ENCODE data around the gene PEX11B.
"Not testable (repeated sequence)": the region's sequence is repeated elsewhere in the genome, so short reads cannot be mapped to it uniquely, and the experiment has no call there.

Gene PEX11B

DNA sequence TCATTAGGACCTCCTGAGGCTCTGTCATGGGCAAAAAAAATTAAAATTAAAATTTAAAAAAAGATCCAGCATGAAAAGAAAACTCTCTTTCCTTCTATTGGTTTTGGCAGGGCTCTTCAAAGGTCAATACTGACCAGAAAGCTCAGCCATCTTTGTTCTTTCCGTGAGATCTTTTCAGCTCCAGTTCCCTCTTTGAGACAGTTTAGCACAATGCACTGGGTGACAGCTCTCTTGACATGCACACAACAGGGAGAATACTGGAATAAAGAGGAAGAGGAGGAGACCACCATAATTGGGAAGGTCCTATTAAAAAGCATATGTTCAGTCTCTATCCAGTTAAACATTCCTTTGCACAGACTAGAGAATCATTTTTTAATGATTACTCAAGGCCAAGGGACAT, 33.0 kb upstream of the PEX11B start:
- no peak for DNase-seq

DNA sequence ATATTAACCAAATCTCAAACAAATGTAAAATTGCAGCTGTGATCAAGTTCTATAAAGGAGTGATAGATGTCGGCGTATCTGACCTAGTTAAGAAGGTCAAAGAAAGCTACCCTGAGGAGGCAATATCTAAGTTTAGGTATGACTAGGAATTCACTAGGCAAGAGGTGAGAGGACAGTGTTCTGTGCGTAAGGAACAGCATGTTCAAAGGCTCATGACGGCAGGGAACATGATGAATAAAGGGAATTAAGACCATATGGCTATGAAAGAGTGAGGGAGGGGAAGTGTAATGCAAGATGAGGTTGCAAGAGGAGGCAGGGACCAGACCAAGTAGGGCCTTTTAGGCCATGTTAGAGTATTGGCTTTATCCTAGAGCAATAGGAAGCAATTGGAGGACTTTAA, 30.7 kb upstream of the PEX11B start:
- DNase-seq = no peak

DNA sequence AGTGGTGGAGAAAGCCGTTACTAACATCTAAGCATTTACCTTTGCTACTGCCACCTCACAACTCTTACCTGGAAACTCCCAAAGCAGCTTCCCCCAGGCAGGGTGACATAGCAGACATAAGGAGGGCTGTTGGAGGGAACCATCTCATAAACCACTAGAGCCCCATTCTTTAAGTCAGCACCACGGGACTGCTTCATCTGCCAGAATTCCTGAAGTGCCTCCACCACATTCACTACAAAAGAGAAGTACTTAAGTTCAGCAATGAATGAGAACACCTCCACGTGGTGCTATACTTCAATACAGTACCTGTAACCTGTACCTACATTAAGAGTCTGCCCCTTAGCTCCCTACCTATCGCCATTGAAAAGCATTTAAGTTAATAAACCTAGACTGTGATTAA, 29.0 kb upstream of the PEX11B start:
- no peak for DNase-seq

DNA sequence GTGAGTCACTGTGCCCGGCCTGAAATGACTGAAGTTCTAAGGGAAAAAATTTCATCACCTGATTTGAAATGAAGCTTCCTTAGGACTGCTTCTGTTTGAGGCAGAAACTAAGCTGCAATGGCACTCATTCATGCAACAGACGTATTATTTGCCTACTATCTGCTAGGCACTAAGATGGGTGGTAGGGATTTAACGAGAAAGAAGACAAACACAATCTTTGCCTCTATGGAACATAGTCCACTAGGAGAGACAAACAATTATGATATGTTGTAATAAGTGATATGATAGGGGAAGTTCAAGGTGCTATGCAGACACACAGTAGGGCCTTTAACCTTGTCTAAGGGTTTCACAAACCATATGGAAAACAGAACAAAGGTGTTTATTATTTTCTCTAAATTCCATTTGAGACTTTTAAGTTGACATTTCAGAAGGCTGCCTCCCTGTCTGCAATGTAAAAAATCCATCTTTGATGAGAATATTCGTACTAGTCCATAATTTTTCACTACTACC, 28.0 kb upstream of the PEX11B start:
- DNase-seq = no peak

DNA sequence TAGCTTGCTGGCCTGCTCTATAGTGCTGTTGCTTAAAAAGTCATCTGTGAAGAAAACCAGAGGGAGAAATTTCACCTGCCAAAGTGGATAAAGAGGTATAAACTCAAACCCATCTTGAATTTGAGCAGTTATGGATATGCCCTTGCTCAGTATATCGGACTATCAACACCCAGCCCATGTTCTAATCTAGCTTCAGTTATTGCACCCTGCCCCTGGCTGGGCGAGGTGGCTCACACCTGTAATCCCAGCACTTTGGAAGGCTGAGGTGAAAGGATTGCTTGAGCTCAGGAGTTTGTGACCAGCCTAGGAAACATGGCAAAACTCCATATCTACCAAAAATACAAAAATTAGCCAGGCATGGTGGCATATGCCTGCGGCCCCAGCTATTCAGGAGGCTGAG, 26.0 kb upstream of the PEX11B start:
- DNase-seq = no peak

DNA sequence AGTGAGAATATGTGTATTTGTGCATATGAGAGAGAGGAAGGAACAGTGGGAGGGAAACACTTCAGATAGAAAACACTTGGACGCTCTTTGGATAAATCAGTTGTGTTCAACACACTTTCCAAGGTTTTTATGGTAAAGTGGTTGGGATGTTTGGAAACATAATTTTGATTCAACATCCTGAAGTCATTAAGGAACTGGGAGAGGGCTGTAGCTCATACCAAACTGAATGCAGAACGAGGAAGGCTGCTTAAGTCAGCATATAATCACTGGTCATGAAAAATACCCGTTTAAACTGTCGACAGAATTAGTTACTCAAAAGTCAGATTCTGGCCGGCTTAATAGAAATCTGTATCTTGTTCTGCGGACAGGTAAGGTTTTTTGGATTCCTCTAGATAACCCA, 24.4 kb upstream of the PEX11B start:
- no peak for DNase-seq

DNA sequence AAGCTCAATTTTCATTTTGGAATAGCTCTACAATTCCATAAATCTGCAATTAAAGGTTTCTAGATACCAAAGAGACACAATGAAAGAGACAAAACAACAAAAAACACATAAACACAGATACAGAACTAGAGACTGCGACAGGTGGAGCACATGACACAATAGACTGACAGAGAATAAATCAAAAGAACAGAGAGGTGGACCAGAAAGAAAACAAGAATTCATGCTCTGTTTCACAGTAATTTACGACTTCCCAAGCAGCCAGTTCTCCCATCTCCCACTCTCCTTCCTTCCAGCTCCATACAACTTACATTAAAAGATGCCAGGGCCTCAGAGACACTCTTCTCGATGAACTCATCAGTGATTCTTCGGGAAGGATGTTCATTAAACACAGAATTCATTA, 23.9 kb upstream of the PEX11B start:
- DNase-seq = no peak

DNA sequence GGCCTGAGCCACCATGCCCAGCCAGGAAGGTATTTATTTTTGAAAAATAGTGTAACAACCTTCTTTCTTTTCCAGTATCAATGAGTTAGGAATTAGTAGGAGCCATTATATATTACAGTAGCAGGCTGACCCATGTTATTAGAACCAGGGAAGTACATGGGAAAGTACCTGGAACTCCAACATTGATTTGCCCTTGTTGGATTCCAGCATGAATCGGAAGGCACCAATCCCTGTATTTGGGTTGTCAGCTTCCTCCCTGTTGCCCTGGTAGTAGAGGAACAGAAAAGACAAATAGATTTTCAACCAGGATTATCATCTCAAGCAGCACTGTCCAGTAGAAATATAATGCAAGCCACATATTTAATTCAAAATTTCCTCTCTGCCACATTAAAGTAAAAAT, 18.9 kb upstream of the PEX11B start:
- DNase-seq = no peak

DNA sequence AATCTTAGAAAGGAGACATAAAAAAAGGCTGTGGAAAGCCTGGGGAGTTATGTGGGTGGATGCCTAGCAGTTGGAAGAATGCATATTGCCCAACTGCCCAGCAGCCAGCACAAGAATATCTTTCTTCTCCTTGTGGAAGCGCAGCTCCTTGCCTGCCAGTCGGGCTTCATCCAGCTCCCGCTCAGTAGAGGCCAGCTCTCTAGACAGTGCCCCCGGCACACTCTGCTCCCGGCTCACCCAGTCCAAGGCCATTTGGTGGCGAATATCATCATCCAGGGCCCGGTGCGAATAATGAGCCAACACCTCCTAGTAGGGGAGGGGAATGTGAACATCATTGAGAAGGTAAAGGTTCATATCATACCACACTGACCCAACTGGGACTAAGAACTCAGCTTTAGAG, 17.7 kb upstream of the PEX11B start:
- no peak for DNase-seq

DNA sequence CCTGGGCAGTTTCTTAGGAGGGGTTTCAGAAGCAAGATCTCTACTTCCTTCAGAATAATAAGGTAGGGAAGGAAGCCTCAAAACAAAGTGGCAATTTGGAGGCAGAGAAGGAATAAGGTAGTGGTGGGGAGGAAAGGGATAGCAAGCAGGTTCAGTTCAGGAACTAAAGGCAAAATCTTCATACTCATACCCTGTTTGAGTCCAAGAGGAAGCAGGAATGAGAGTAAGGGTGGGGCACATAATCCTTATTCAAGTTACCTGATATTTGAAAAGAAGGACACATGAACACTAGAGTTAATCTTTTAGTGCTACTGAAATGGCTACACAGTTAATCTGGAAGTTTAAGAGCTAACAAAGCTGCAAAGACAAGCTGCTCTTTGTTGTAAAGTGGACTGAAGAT, 17.2 kb upstream of the PEX11B start:
- DNase-seq = no peak

DNA sequence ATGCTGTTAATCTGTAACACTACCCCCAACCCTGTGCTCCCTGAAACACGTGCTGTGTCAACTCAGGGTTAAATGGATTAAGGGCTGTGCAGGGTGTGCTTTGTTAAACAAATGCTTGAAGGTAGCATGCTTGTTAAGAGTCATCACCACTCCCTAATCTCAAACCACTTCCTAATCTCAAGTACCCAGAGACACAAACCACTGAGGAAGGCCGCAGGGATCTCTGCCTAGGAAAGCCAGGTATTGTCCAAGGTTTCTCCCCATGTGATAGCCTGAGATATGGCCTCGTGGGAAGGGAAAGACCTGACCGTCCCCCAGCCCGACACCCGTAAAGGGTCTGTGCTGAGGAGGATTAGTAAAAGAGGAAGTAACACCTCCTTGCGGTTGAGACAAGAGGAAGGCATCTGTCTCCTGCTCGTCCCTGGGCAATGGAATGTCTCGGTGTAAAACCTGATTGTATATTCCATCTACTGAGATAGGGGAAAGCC, 14.0 kb upstream of the PEX11B start:
- not testable (repeated sequence) for DNase-seq

DNA sequence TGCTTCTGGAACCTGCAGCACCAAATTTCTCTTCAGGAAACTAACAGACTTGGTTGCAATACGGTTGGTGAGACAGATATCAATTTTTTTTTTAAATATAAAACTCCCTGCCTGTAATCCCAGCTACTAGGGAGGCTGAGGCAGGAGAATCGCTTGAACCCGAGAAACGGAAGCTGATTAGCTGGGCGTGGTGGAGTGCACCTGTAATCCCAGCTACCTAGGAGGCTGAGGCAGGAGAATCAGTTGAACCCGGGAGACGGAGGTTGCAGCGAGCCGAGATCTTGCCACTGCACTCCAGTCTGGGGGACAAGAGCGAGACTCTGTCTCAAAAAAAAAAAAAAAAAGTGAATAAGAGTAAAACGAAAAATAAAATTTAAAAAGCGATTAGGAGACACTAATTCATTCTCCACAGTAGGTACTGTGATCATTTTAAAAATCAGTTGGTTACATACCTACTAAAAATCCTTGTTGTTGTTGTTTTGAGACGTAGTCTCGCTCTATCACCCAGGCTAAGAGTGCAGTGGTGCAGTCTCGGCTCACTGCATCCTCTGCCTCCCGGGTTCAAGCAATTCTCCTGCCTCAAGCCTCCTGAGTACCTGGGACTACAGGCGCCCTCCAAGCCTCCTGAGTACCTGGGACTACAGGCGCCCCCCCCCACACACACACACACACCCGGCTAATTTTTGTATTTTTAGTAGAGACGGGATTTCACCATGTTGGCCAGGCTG, 9.6 kb upstream of the PEX11B start:
- DNase-seq = no peak

DNA sequence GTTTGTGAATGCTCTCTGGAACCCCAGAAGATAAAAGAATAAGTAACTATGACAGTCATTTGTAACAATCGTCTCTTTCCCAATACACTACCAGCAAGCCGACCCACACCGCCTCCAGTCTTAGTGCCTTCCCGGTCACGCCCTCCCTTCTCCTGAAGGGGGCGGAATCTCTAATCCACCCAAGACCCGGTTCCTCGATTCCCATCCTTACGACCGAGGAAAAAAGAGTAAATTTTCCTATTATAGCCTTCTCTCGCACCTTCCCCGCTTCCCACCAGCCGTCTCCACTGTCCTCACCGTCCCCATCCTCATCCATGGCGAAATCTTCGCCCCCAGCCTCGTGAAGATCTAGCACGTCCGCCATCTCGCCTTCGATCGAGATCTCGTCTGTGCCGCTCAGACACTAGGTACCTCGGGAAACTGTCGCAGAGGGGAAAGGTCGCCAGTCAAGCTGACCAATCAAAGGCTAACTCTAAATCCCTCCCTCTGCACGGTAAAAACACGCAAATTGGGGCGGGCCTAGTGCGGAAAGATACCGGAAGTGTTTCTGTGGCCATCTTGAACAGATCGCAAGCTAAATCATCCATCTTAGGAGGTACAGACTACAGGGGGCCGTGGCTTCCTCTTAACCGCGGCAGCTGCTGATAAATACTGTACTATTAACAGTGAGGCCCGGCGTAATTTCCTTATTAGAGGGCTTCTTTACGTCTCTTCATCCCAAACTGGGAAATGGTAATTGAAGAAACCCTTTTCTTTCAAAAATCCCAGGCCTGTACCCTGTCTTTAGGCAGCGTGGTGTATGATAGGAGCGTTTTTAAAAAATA, 8.8 kb upstream of the PEX11B start, which contains the start of gene RBM8A:
Gene RBM8A (minus strand): TSS at position 422 of the 824 bp plus-strand sequence. CDS start 58 bp downstream, at position 364.
- peak; percentile 90 for DNase-seq

DNA sequence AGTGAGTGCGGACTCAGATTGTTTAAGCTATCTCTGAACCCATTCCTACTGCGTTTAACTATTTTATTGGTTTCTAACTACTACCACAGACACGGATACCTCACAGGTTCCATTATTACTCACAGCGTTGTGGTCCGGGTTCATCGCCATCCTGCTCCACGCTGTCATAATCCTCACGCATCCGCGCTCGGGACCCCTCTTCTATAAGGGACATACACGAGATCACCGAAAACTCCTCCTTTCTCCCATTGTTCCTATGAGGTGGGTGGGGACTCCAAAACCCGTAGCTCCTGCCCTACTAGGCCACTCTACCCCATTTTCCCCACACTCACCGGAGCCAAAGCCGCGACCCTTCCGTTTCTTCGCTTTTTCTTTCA, 8.2 kb upstream of the PEX11B start:
- DNase-seq = peak; percentile 20

DNA sequence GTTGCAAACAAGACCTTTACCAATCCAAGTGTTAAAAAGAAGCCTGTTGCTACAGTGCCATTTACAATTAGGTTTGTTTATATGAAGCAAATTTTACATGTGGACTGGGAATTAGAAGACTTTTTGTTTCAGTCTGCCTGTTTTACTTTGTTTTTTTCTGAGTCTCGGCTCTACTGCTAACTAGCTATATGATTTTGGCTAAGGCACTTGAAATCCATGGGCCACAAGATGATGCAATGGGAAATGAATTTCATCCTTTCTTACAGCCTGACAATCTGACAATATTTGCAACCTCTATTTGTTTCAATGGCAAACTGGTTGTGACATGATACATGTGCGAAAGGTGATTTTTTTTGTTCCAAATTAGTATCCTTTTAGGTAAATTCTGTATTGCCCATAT, 3.7 kb upstream of the PEX11B start:
- no peak for DNase-seq

DNA sequence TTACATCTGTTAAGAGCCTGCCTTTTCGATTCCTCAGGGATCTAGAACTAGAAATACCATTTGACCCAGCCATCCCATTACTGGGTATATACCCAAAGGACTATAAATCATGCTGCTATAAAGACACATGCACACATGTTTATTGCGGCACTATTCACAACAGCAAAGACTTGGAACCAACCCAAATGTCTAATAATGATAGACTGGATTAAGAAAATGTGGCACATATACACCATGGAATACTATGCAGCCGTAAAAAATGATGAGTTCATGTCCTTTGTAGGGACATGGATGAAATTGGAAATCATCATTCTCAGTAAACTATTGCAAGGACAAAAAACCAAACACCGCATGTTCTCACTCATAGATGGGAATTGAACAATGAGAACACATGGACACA, 1.8 kb upstream of the PEX11B start:
- not testable (repeated sequence) for DNase-seq

DNA sequence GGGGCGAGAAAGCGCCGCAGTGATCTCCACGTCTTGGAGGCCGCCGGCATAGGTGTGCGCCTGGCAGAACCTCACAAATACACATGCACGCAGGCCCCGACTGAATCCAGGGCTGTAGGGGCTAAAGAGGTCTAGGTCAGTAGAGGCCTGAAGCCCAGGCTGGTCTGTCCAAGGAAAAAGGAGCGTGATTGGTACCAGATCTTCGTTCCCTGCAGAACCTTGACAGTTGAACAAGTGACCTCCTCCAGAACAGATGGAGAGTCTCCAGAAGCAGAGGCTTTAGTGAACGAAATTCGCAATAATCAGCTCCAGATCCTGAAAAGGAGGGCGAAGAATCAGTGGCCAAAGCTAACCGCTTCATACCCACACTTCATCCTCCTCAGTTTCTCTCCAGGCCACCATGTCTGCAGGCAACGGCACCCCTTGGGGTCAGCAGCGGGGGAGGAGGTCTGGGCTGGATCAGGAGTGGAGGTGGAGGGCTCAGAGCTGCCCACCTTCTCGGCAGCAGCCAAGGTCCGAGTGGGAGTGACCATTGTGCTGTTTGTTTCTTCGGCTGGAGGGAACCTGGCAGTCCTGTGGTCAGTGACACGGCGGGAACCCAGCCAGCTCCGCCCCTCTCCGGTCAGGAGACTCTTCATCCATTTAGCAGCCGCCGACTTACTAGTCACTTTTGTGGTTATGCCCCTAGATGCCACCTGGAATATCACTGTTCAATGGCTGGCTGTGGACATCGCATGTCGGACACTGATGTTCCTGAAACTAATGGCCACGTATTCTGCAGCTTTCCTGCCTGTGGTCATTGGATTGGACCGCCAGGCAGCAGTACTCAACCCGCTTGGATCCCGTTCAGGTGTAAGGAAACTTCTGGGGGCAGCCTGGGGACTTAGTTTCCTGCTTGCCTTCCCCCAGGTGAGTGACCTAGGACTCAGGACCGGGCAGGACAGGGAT, 749 bp upstream of the PEX11B start:
- no peak for DNase-seq

DNA sequence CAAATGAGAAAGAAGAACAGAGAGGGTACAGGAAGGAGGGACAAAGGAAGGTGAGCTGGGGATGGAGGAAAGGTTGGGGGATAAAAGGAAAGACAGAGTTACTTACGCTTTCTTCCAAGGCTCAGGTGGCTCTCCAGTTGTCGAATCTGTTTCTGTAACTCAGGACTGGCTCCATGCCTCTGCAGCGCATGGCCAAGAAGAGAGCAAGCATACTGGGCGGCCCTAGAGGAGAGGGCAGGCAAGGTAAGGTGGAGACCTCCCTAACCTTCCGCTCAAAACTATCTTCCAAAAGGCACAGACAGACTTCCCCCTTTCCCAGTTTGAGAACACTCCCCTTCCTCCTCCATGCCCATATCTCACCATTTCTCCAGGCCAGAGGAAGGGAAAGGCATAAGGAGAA, 922 bp downstream of the PEX11B start:
- DNase-seq = no peak

DNA sequence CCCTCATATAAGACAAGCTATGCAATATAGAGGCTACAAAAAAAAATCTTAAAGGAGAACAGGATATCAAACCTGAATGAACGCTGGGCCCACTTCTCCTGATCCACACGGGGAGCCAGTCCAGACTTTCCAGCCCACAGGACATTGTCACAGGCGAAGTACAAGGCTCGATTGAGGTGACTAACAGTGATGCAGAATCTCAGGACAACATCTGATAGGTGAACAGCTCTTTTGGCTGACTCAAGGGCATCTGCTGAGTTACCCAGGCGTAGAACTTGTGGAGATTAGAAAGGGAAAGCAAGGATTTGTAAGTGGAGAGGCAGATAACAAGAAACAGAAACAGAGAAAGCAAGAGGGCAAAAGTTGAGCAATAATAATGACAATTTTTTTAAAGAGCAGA, 1.8 kb downstream of the PEX11B start:
- no peak for DNase-seq

DNA sequence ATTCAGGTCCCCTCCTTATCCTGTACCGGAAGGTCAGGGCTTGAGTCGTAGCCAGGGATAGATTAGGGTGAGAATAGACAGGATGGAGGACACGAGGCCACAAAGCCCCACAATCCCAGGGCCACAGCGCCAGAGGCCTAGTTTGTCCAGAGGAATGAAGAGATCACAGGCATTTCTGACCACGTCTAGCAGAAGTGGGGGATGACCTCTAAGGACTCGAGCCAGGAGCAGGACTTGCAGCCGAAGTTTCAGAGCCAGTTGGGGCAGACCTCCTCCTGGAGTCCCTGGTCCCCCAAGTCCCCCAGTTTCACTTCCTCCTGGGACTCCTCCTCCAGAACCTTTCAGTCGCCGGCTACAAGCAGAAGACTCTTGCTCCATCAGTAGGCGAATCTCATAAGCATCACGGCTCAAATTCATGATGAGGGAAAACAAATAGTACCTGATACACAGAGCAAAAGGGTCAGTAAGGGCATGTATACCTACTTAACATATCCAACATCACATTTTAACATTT, 6.3 kb downstream of the PEX11B start:
- DNase-seq = no peak

DNA sequence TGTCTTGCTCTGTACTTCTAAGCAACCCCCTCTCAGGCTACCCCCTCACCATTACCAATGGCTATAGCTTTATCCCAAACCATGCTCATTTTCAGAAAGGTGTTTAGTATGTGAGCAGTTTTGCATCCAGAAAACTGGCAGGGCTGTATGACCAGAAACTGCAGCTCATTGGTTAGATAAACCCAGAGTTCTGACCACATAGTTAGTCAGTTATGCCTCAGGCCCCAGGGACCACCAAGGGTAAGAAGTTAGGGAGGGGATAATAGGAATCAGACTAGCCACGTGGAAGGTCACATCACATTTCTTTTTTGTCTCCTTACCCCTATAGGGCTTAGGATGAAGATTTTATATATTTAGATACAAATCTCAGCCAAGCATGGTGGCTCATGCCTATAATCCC, 9.9 kb downstream of the PEX11B start:
- DNase-seq = no peak

DNA sequence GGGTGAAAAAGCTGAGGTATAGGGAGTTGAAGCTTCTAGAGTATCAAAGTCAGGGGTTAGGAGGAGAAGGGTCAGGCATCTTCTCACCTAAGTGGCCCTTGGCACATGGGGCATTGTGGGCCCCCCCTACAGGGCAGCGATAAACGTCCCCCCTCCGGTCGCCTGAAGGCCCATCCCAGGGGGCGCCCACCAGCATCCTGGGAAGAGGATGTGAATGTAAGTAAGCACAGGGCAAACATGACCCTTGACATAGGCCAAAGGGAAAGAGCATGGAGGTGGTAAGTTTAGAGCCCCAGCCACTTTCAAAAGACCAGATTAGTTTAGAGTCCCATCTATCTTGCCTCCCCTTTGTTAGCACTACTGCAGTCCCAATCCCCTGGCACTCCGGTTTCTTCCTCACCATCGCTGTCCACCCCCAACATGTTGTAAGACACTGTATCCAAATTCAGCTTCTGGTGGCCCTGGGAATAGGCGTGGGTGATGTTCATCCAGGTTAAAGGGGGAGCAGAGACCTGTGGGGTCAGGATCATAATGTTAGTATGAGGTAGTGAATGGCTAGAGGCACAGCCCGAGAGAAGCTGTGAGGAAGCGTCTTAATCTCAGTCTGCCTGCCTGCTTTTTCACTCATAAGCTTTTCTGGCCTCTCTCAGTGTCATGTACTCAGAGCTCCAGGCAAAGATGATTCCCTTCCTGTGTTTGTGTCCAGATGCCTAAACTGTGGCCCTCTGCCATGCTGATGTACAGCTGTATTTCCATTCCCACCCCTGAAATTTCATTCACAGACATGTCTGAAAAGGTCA, 11.4 kb downstream of the PEX11B start:
- no peak for DNase-seq

All from activated CD4-positive, alpha-beta T cell treated with anti-CD3 and anti-CD28 coated beads for 1 hour (primary cell).